Endodermal cell (in vitro differentiated cells): ENCODE measurements around the gene HSPA1A. TPM values are rescaled to one million over a fixed set of nuclear protein-coding genes. Genes with fewer than 3 reads are reported as not detected.
"Not testable (repeated sequence)": the region's sequence is repeated elsewhere in the genome, so short reads cannot be mapped to it uniquely, and the experiment has no call there.

Source experiments
- DNase-seq: peaks from one replicate; pipeline ENCODE4 v3.0.0-alpha.2; 2017
- H3K27ac ChIP-seq: 2 replicates; pipeline ENCODE4 v1.5.1; 2013; ENCODE audit warnings: mild to moderate bottlenecking, low read depth, low read length, moderate library complexity
- H3K27me3 ChIP-seq: 2 replicates; pipeline ENCODE4 v1.6.1; 2013; ENCODE audit warnings: mild to moderate bottlenecking, low read length, moderate library complexity; ENCODE audit not compliant: insufficient read depth, control insufficient read depth, poor library complexity, severe bottlenecking
- H3K36me3 ChIP-seq: 2 replicates; pipeline ENCODE4 v1.7.0; 2013; ENCODE audit warnings: mild to moderate bottlenecking, low read length, moderate library complexity; ENCODE audit not compliant: control insufficient read depth, insufficient read depth
- H3K4me1 ChIP-seq: one replicate; pipeline ENCODE4 v1.7.0; 2013; ENCODE audit warnings: low read length; ENCODE audit not compliant: control insufficient read depth, insufficient read depth
- H3K4me3 ChIP-seq: 2 replicates; pipeline ENCODE4 v1.5.1; 2013; ENCODE audit warnings: mild to moderate bottlenecking, low read length, moderate library complexity
- H3K9ac ChIP-seq: 2 replicates; pipeline ENCODE4 v1.6.1; 2013; ENCODE audit warnings: mild to moderate bottlenecking, low read length, moderate library complexity; ENCODE audit not compliant: poor library complexity, severe bottlenecking; ENCODE audit errors: extremely low read depth
- H3K9me3 ChIP-seq: 2 replicates; pipeline ENCODE4 v1.6.1; 2013; ENCODE audit warnings: mild to moderate bottlenecking, low read length, moderate library complexity; ENCODE audit not compliant: control insufficient read depth
- H3K27ac Mint-ChIP-seq: 2 replicates; pipeline ENCODE4 v1.8.0; 2020; ENCODE audit warnings: mixed read lengths
- H3K27me3 Mint-ChIP-seq: 2 replicates; pipeline ENCODE4 v1.8.0; 2021; ENCODE audit warnings: mild to moderate bottlenecking, mixed read lengths; ENCODE audit not compliant: insufficient read depth
- H3K36me3 Mint-ChIP-seq: 2 replicates; pipeline ENCODE4 v1.8.0; 2020; ENCODE audit warnings: low read depth, mixed read lengths
- H3K4me1 Mint-ChIP-seq: 2 replicates; pipeline ENCODE4 v1.8.0; 2020; ENCODE audit warnings: mixed read lengths
- H3K4me3 Mint-ChIP-seq: 2 replicates; pipeline ENCODE4 v1.8.0; 2020; ENCODE audit warnings: mild to moderate bottlenecking, moderate library complexity, mixed read lengths
- H3K9me3 Mint-ChIP-seq: 2 replicates; pipeline ENCODE4 v1.8.0; 2020; ENCODE audit warnings: mild to moderate bottlenecking, mixed read lengths
- WGBS, 2 experiments: methylation state at CpG; one replicate each; pipeline versions ENCODE4 v1.1.5 to v1.1.7; 2013; ENCODE audit warnings: missing lambda C conversion rate in 2 of 2, mixed read lengths in 1 of 2; ENCODE audit not compliant: insufficient coverage in 1 of 2, insufficient read length in 1 of 2; 5-methylcytosine and 5-hydroxymethylcytosine counted together
- total RNA-seq, 2 donors: library from RNA; stranded (reverse); fragmentation: NEBNext Ultra II Directional in 1 of 2; extraction: Animal tissue kit (Norgen Biotek cat#: 25700) in 1 of 2; gene quantifications; 2 replicates in 1 of 2; 3 replicates in 1 of 2; pipeline ENCODE4 v1.2.1, GENCODE V29; 2021
- TF ChIP-seq, protein P1 (sequence below): fragments of 200-600 bp; sonication (generic); conservative IDR thresholded peaks from 2 replicates; pipeline ENCODE4 v1.5.0; 2021; ENCODE audit warnings: antibody characterized with exemption, mild to moderate bottlenecking

HSPA1A gene
- total RNA-seq, 2 donors from 2014 or later, result 53.1 to 62.6 TPM

DNA sequence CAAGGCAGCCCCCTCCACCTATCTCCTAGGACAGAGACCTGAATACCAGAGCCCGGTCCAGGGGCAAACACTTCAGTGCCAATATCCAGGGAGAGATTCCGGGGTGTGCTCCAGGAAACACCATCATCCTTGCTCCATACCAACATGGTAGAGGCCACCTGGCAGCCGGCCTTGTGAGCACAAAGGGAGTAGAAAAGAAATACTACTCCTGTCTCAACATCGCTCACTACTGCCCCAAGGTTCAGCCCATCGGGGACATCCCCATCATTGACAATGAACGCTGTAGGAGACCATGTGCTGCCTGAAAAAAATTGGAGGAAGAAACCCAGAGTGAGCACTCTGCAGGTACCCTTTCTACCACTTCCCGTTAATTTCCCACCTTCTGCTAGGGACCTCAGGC is 45.8 kb downstream of the HSPA1A start:
- Mint-ChIP-seq H3K4me1 (peaks cover 14% of the 10 kb centered on the region), H3K36me3 (peaks cover 31% of the 10 kb centered on the region), H3K27ac (no peak overlapping the region), H3K4me3 (peak overlapping the region; percentile 92), H3K9me3 (no peaks in the 10 kb centered on the region), H3K27me3 (peaks cover 2% of the 10 kb centered on the region)
- TF ChIP-seq, protein P1, sequence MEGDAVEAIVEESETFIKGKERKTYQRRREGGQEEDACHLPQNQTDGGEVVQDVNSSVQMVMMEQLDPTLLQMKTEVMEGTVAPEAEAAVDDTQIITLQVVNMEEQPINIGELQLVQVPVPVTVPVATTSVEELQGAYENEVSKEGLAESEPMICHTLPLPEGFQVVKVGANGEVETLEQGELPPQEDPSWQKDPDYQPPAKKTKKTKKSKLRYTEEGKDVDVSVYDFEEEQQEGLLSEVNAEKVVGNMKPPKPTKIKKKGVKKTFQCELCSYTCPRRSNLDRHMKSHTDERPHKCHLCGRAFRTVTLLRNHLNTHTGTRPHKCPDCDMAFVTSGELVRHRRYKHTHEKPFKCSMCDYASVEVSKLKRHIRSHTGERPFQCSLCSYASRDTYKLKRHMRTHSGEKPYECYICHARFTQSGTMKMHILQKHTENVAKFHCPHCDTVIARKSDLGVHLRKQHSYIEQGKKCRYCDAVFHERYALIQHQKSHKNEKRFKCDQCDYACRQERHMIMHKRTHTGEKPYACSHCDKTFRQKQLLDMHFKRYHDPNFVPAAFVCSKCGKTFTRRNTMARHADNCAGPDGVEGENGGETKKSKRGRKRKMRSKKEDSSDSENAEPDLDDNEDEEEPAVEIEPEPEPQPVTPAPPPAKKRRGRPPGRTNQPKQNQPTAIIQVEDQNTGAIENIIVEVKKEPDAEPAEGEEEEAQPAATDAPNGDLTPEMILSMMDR, result no peak
- Histone ChIP-seq H3K27me3 (no peaks in the 10 kb centered on the region), H3K36me3 (peaks cover 35% of the 10 kb centered on the region), H3K9ac (no peak overlapping the region), H3K4me1 (no peaks in the 10 kb centered on the region), H3K9me3 (no peaks in the 10 kb centered on the region), H3K27ac (no peak overlapping the region), H3K4me3 (peak overlapping the region; percentile 97)
- WGBS, 2 experiments, result 96% methylated on average over 5 to 7 of the region's 7 CpGs
- no peak for DNase-seq

DNA sequence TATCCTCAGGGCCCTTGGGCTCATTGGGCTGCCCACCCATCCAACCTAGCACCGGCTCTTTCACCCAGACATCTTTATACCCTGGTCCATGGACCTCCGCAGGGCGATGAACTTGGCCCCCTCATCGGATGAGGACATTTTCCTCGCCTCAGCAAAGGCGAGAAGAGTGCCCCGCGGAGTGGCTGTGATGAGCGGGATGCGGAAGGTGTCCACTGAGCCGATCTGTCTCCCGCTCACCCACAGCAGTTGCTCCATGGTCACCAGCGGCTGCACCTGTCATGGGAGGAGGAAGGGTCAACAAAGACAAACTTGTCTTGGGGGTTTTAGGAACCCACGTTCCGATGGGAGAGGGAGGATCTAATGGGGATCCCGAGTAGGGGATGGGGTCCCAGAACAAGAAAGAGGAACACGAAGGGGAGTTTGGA is 46.6 kb downstream of the HSPA1A start:
- H3K4me3 ChIP-seq, result peak overlapping the region; percentile 97
- Mint-ChIP-seq H3K4me3 (peak overlapping the region; percentile 92), H3K4me1 (peaks cover 14% of the 10 kb centered on the region), H3K9me3 (no peaks in the 10 kb centered on the region), H3K27ac (peak overlapping the region; percentile 97), H3K27me3 (peaks cover 2% of the 10 kb centered on the region), H3K36me3 (peaks cover 27% of the 10 kb centered on the region)
- no peak for DNase-seq
- no peaks in the 10 kb centered on the region for H3K9me3 ChIP-seq
- H3K36me3 ChIP-seq, result peaks cover 33% of the 10 kb centered on the region
- peak overlapping the region; percentile 76 for H3K9ac ChIP-seq
- TF ChIP-seq, protein P1, result no peak
- no peak overlapping the region for H3K27ac ChIP-seq
- no peaks in the 10 kb centered on the region for H3K27me3 ChIP-seq
- no peaks in the 10 kb centered on the region for H3K4me1 ChIP-seq
- WGBS, 2 experiments, result 59 to 73% methylated on average over 8 to 17 of the region's 17 CpGs

GRCh38 chr6:31862344-31863235 is 47.2 kb downstream of the HSPA1A start, which contains the start of gene NEU1:
Gene NEU1, minus strand, starts transcription at chr6:31862821. Its CDS starts 45 bp downstream, at chr6:31862776.
- TF ChIP-seq, protein P1, result no peak
- H3K4me3 Mint-ChIP-seq, result peak within 1 kb of the TSS; percentile 92
- peak within 1 kb of the TSS; percentile 97 for H3K27ac Mint-ChIP-seq
- Histone ChIP-seq H3K4me3 (peak within 1 kb of the TSS; percentile 97), H3K27ac (peak within 1 kb of the TSS; percentile 64), H3K4me1 (no peaks in the 10 kb centered on the region), H3K27me3 (no peaks in the 10 kb centered on the region), H3K9ac (peak within 1 kb of the TSS; percentile 76), H3K36me3 (peaks cover 27% of the 10 kb centered on the region), H3K9me3 (no peaks in the 10 kb centered on the region)
- H3K4me1 Mint-ChIP-seq, result peaks cover 14% of the 10 kb centered on the region
- peak; percentile 100 for DNase-seq
- no peaks in the 10 kb centered on the region for H3K9me3 Mint-ChIP-seq
- H3K36me3 Mint-ChIP-seq, result peaks cover 21% of the 10 kb centered on the region
- peaks cover 2% of the 10 kb centered on the region for H3K27me3 Mint-ChIP-seq
- 0 to 1% methylated on average over 21 to 64 of the region's 64 CpGs for WGBS, 2 experiments

GRCh38 chr6:31864123-31864562 is 48.8 kb downstream of the HSPA1A start:
- peaks cover 14% of the 10 kb centered on the region for H3K36me3 ChIP-seq
- peak overlapping the region; percentile 87 for H3K4me3 ChIP-seq
- H3K27ac Mint-ChIP-seq, result peak overlapping the region; percentile 97
- peaks cover 14% of the 10 kb centered on the region for H3K4me1 Mint-ChIP-seq
- H3K36me3 Mint-ChIP-seq, result peaks cover 12% of the 10 kb centered on the region
- WGBS, 2 experiments, result 40 to 65% methylated on average over 7 to 16 of the region's 16 CpGs
- not testable (repeated sequence) for H3K9me3 ChIP-seq, DNase-seq, H3K9me3 Mint-ChIP-seq, H3K27me3 Mint-ChIP-seq, H3K4me1 ChIP-seq, H3K27me3 ChIP-seq
- H3K9ac ChIP-seq, result peak overlapping the region; percentile 60
- peak overlapping the region; percentile 64 for H3K27ac ChIP-seq
- peak overlapping the region; percentile 92 for H3K4me3 Mint-ChIP-seq
